ENCODE measurements around the gene GHRL. TPM values are rescaled to one million over a fixed set of nuclear protein-coding genes. Genes with fewer than 3 reads are reported as not detected.
"Not testable (repeated sequence)": the region's sequence is repeated elsewhere in the genome, so short reads cannot be mapped to it uniquely, and the experiment has no call there.

GHRL gene
- total RNA-seq, 1 experiment from 2014 or later = not detected

GRCh38 chr3:10272977-10273376 lies 19.8 kb downstream of the GHRL start:
- intact Hi-C loops (cut with micrococcal nuclease; ENCODE audit: unreplicated experiment) = no loop called here
- Histone ChIP-seq H3F3A (ENCODE audit: insufficient read depth, low read depth) (peaks cover 6% of the 10 kb centered on the region; the same call in 1 of the 2 replicates), H3K9me3 (ENCODE audit: insufficient read depth, low read depth) (no peaks in the 10 kb centered on the region), H4K20me1 (ENCODE audit: insufficient read depth) (peaks cover 37% of the 10 kb centered on the region), H3K4me1 (replicated peaks; ENCODE audit: insufficient read depth) (no peaks in the 10 kb centered on the region), H3K4me3 (no peak overlapping the region), H3K27ac (no peak overlapping the region), H3K4me2 (no peak overlapping the region), H3K27me3 (ENCODE audit: insufficient read depth, low read depth) (no peaks in the 10 kb centered on the region), H3K36me3 (ENCODE audit: low read depth) (peaks cover 29% of the 10 kb centered on the region), H3K79me2 (ENCODE audit: low read depth) (peaks cover 39% of the 10 kb centered on the region), H2AFZ (no peak overlapping the region), H3K9me2 (ENCODE audit: insufficient read depth) (no peaks in the 10 kb centered on the region)
- no TSS peak for BruUV-seq (replicated peaks)
- ChIA-PET POLR2A (ENCODE audit: unreplicated experiment) (no interaction called here), CTCF (no interaction called here)
- TF ChIP-seq EZH2 (IDR thresholded peaks at IDR 0.05; ENCODE audit: low read depth) = no peak
- TF ChIP-seq, protein P1, sequence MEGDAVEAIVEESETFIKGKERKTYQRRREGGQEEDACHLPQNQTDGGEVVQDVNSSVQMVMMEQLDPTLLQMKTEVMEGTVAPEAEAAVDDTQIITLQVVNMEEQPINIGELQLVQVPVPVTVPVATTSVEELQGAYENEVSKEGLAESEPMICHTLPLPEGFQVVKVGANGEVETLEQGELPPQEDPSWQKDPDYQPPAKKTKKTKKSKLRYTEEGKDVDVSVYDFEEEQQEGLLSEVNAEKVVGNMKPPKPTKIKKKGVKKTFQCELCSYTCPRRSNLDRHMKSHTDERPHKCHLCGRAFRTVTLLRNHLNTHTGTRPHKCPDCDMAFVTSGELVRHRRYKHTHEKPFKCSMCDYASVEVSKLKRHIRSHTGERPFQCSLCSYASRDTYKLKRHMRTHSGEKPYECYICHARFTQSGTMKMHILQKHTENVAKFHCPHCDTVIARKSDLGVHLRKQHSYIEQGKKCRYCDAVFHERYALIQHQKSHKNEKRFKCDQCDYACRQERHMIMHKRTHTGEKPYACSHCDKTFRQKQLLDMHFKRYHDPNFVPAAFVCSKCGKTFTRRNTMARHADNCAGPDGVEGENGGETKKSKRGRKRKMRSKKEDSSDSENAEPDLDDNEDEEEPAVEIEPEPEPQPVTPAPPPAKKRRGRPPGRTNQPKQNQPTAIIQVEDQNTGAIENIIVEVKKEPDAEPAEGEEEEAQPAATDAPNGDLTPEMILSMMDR (conservative IDR thresholded peaks at IDR 0.05) = no peak
- DNase-seq = no peak

DNA sequence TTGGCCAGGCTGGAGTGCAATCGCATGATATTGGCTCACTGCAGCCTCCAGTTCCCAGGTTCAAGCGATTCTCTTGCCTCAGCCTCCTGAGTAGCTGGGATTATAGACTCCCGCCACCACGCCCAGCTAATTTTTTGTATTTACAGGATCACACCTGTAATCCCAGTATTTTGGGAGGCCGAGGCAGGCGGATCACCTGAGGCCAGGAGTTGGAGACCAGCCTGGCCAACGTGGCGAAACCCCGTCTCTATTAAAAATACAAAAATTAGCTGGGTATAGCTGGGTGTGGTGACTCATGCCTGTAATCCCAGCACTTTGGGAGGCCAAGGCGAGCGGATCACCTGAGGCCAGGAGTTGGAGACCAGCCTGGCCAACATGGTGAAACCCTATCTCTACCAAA lies 20.3 kb downstream of the GHRL start:
- intact Hi-C loops (cut with micrococcal nuclease; ENCODE audit: unreplicated experiment) = not testable (repeated sequence)

DNA sequence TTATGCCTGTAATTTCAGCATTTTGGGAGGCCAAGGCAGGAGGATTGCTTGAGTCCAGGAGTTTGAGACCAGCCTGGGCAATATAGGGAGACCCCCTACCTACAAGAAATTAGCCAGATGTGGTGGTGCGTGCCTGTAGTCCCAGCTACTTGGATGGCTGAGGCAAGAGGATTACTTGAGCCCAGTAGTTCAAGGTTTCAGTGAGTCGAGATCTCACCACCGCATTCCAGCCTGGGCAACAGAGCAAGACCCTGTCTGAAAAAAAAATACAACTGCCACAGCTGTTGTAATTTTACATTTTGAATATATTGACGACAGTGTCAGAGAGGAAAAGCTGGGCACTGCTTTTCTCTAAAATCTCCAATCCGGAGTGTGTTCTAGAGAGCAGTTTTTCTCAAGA lies 23.3 kb downstream of the GHRL start:
- Histone ChIP-seq H3K36me3 (ENCODE audit: low read depth) (peaks cover 37% of the 10 kb centered on the region), H3K27me3 (ENCODE audit: insufficient read depth, low read depth) (no peaks in the 10 kb centered on the region), H3K4me3 (no peak overlapping the region), H3K9me3 (ENCODE audit: insufficient read depth, low read depth) (no peaks in the 10 kb centered on the region), H3F3A (ENCODE audit: insufficient read depth, low read depth) (0 out of 2 replicates have a peak, but pooled peaks cover 3% of the 10 kb centered on the region), H3K4me1 (replicated peaks; ENCODE audit: insufficient read depth) (no peaks in the 10 kb centered on the region), H3K79me2 (ENCODE audit: low read depth) (peaks cover 46% of the 10 kb centered on the region), H4K20me1 (ENCODE audit: insufficient read depth) (peaks cover 28% of the 10 kb centered on the region), H3K27ac (no peak overlapping the region), H2AFZ (no peak overlapping the region), H3K4me2 (no peak overlapping the region), H3K9me2 (ENCODE audit: insufficient read depth) (no peaks in the 10 kb centered on the region)
- ChIA-PET CTCF (no interaction called here), POLR2A (ENCODE audit: unreplicated experiment) (no interaction called here)
- TF ChIP-seq, protein P1 (conservative IDR thresholded peaks at IDR 0.05) = no peak
- no peak for TF ChIP-seq EZH2 (IDR thresholded peaks at IDR 0.05; ENCODE audit: low read depth)
- DNase-seq = no peak
- intact Hi-C loops (cut with micrococcal nuclease; ENCODE audit: unreplicated experiment) = no loop called here
- BruUV-seq (replicated peaks) = no TSS peak

More for the DNA sequence above, 20.3 kb downstream of the GHRL start:
- H3K4me2 ChIP-seq; CTCF ChIA-PET; H2AFZ ChIP-seq; H3K9me2 ChIP-seq (ENCODE audit: insufficient read depth); H3K27me3 ChIP-seq (ENCODE audit: insufficient read depth, low read depth); H3K27ac ChIP-seq; BruUV-seq (replicated peaks); H3F3A ChIP-seq (ENCODE audit: insufficient read depth, low read depth); POLR2A ChIA-PET (ENCODE audit: unreplicated experiment); DNase-seq; H3K4me3 ChIP-seq; H3K4me1 ChIP-seq (replicated peaks; ENCODE audit: insufficient read depth); H3K9me3 ChIP-seq (ENCODE audit: insufficient read depth, low read depth): not testable (repeated sequence)
- peaks cover 40% of the 10 kb centered on the region for H4K20me1 ChIP-seq (ENCODE audit: insufficient read depth)
- H3K36me3 ChIP-seq (ENCODE audit: low read depth) = peaks cover 33% of the 10 kb centered on the region
- peaks cover 39% of the 10 kb centered on the region for H3K79me2 ChIP-seq (ENCODE audit: low read depth)

DNA sequence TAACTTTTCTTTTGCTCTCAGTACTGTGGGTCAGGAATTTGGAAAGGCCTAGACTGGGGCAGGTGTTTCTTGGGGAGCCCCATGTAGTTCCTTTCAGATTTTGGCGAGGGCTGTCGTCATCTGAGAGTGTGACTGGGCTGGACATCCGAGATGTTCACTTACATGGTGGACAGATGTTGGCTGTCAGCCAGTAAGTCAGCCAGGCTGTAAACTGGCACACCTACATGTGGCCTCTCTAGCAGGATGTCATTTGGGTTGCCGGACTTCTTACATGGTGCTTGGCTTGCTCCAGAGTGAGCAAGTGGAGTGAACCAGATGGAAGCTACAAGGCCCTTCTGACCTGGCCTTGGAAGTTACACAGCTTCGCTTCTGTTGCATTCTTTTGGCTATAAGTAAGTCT lies 23.8 kb downstream of the GHRL start:
- DNase-seq = no peak
- ChIA-PET POLR2A (ENCODE audit: unreplicated experiment) (no interaction called here), CTCF (no interaction called here)
- intact Hi-C loops (cut with micrococcal nuclease; ENCODE audit: unreplicated experiment) = no loop called here
- Histone ChIP-seq H3K27me3 (ENCODE audit: insufficient read depth, low read depth) (no peaks in the 10 kb centered on the region), H3K9me3 (ENCODE audit: insufficient read depth, low read depth) (no peaks in the 10 kb centered on the region), H3K36me3 (ENCODE audit: low read depth) (peaks cover 37% of the 10 kb centered on the region), H3K9me2 (ENCODE audit: insufficient read depth) (no peaks in the 10 kb centered on the region), H3K4me1 (replicated peaks; ENCODE audit: insufficient read depth) (no peaks in the 10 kb centered on the region), H3F3A (ENCODE audit: insufficient read depth, low read depth) (0 out of 2 replicates have a peak, but pooled peaks cover 3% of the 10 kb centered on the region), H3K4me3 (no peak overlapping the region), H3K79me2 (ENCODE audit: low read depth) (peaks cover 47% of the 10 kb centered on the region), H3K4me2 (no peak overlapping the region), H2AFZ (no peak overlapping the region), H3K27ac (no peak overlapping the region), H4K20me1 (ENCODE audit: insufficient read depth) (peaks cover 32% of the 10 kb centered on the region)
- no TSS peak for BruUV-seq (replicated peaks)
- no peak for TF ChIP-seq EZH2 (IDR thresholded peaks at IDR 0.05; ENCODE audit: low read depth)
- TF ChIP-seq, protein P1 (conservative IDR thresholded peaks at IDR 0.05) = no peak

All from PC-9 (cell line).